HCEC 1CT (cell line): ENCODE measurements around the gene LSM4.

ENCODE experiments used
- DNase-seq: peaks from one replicate; pipeline ENCODE4 v3.0.0-alpha.2; 2017

LSM4 gene

GRCh38 chr19:18291019-18291524, 31.8 kb downstream of the LSM4 start:
- no peak for DNase-seq

GRCh38 chr19:18290302-18291018, 32.4 kb downstream of the LSM4 start:
- DNase-seq, result no peak

DNA sequence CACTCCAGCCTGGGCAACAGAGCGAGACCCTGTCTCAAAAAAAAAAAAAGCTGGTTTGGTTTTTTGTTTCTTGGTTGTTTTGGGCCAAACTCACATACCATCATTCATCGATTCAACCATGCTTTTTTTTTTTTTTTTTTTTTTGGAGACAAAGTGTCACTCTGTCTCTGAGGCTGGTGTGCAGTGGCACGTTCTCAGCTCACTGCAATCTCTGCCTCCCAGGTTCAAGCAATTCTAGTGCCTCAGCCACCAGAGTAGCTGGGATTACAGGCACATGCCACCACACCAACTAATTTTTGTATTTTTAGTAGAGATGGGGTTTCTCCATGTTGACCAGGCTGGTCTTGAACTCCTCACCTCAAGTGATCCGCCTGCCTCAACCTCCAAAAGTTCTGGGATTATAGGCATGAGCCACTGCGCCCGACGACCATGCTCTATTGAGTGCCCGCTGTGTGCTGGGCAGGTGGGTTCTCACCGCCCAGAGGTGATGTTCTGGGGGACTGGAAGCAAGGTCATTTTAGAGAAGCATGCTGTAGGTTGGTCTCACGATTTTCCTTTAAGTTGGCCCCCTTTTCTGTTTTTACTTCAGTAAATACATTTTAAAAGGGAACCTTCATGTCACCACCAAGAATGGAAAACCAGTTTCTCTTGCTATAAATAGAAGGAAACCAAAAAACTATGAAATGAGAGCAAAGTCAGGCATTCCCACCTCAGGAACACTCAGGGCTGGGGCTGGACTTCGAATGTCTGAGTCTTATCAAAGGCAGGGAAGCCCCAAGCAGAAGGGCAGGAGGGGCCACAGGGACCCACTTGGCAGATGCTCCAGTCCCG, 33.2 kb downstream of the LSM4 start:
- DNase-seq, result no peak

DNA sequence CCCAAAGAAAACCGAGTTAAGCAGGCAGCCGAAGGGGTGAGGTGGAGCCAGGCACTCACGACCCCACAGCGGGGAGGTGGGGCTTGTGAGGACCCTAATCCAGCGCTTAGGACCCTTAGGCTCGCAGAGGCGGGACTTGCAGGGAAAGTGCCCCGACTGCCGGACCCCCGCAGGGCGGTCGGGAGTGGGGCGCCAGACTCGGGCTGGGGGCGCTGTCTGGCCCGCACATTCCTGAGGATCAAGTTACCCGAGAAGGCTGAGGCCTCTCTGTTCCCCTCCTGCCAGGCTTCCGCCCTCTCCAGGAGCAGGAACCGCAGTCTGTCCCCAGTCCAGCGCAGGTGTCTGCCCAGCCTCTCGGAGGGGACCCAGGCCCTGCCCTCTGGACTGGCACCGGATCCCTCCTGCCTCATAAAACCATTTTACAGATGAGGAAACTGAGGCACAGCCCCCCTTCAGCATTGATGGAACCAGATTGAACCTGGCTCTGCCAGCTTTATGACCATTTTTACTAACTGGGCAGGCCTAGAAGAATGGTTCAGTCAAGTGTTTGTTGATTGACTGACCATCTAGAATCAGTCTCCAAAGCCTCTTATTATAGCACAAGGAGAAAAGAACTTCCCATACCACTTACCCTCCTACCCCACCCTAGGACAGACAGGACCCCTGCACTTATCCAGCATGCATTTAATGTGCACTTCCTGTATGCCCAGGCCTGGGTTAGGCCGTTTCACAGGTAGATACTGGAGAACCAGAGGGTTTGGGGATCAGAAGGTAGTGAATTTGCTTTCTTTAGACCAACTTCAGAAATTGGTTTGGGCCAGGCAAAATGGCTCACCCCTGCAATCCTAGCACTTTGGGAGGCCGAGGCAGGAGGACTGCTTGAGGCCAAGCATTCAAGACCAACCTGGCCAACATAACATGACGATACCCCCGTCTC, 34.8 kb downstream of the LSM4 start:
- DNase-seq, result no peak

GRCh38 chr19:18286973-18287635, 35.8 kb downstream of the LSM4 start:
- DNase-seq, result no peak

- DNase-seq, result no peak
Measured at GRCh38 chr19:18284712-18285360, 38.0 kb downstream of the LSM4 start.

DNA sequence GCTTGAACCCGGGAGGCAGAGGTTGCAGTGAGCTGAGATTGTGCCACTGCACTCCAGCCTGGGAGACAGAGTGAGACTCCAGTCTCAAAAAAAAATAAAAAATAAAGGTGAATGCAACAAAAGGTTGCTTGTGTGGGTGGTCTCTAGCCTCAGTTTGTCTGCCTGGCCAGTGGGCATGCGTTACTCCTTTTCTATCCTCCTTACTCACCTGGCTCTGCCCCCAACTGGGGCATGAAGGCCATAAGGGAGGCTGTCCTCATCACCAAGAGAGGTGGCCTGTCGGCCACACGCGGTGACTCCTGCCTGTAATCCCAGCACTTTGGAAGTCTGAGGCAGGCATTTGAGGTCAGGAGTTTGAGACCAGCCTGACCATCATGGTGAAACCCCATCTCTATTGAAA, 39.5 kb downstream of the LSM4 start:
- DNase-seq, result no peak

GRCh38 chr19:18282788-18283141, 40.1 kb downstream of the LSM4 start:
- DNase-seq, result no peak

DNA sequence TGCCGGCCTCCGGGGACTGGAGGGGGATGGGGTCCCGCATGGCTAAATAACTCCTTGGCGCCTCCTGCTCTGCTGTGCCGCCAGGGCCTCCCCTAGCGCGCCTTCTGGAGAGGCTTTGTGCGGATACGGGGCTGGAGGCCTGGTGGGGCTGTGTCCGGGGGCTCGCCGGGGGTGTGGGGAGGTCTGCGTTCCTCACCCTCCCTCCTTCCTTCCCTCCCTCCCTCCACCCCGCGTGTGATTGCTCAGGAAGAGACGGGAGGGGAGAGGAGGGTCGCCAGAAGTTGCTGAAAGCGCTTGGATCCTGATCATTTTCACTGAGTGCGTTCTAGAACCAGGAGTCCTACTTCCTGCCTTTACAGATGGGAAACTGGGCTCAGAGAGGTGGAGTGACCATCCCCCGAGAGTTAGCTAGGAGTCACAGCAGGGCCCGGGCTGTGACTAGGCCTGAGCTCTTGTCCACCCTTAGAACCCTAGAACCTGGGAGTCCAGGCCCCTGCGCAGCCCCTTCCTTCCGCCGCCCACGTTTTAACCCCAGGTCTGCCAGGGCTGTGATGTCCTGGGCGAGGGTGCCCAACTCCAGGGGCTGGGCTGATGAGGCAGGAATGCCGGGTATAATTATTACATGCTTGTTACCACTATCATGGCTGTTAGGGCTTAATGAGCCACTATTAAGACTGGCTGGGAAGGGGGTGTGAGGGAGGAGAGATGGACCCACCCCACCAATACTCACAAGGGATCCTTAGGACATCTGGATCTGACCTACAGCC, 40.7 kb downstream of the LSM4 start:
- peak; percentile 64 for DNase-seq

DNA sequence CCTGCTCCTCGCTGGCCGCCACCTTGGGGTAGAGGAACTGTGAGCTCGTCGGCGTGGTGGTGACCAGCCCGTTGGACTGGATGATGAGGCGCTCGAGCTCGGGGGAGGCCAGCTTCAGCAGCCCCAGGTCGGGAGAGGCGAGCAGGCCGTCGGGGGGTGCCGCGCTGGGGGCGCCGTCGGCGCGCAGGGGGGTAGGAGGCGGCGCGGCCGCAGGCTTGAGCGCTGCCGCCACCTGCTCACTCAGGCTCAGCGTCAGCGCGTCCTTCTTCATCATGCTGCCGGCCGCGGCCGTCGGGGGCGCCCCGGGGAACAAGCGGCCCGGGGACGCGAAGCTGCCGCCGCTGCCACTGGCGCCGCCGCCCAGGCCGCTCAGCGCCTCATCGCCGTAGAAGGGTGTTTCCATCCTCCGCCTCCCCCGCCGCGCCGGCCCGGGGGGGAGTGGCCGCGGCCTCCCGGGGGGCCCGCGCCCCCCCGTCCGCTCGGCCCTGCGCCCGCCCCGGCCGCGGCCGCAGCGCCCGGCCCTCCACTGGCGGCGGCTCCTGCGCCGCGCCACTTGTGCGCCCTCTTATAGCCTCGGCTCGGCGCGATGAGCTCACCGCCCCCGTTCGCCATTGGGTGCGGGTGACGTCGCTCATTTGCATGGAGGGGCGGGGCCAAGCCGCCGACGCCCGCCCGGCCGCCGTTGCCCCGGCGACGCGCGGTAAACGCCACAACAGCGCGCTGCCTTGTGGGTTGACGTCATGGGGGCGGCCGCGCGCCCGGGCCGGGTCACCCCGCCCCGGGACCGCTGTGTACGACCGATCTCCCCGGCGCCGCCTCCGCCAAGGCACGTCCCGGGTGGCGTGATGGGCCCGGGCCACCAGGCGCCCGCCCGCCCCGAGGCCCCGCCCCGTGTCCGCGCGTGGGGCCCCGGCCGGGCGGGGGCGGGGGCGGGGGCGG, 41.5 kb downstream of the LSM4 start, which contains the start of gene JUND:
TSS of gene JUND (minus strand) at position 541 of the 939 bp plus-strand sequence. CDS start at position 403, 138 bp downstream.
- peak; percentile 98 for DNase-seq

- DNase-seq, result peak; percentile 74
Measured at GRCh38 chr19:18280247-18281081, 42.4 kb downstream of the LSM4 start.

DNA sequence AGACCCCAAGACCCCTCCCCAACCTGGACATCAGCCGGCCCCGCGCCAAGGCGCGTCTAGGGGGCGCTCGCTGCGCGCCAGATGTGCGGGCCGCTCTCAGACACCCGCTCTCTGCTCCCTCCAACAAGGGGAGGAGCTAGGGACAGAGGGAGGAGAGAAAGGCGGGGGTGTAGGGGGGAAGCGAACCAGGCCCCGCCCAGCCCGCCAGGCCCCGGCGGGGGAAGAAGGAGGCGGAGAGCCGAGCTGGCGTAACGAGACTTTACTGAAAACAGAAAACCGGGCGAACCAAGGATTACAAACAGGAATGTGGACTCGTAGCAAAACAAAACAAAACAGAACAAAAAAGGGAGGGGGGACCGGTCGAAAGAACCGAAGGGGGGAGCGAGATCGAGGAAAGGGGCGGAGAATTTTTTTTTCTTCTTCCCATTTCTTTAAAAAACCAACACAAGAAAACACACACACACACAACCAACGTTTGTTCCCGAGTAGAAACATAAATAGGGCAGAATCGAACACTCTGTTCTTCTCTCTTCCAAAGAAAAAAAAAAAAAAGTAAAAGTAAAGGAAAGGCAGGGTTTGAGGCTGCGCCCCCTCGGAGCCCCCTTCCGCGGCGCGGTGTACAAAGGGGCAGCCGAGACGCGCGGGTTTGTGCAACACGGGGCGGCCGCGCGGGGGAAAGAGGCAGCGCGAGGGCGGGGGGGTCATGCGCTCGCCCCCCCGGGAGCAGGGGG, 43.2 kb downstream of the LSM4 start:
- DNase-seq, result peak; percentile 94

DNA sequence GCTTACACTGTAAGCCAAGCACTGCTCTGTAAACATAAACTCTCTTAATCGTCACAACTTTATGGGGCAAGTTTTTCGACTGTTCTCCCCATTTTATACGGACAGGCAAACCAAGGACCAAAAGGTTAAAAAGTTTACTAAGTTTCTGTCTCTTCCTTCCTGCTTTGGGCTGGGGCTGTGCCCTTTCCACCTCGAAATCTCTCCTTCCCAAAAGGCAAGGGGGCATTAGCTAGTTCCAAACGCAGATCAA, 43.7 kb downstream of the LSM4 start:
- DNase-seq, result no peak

DNA sequence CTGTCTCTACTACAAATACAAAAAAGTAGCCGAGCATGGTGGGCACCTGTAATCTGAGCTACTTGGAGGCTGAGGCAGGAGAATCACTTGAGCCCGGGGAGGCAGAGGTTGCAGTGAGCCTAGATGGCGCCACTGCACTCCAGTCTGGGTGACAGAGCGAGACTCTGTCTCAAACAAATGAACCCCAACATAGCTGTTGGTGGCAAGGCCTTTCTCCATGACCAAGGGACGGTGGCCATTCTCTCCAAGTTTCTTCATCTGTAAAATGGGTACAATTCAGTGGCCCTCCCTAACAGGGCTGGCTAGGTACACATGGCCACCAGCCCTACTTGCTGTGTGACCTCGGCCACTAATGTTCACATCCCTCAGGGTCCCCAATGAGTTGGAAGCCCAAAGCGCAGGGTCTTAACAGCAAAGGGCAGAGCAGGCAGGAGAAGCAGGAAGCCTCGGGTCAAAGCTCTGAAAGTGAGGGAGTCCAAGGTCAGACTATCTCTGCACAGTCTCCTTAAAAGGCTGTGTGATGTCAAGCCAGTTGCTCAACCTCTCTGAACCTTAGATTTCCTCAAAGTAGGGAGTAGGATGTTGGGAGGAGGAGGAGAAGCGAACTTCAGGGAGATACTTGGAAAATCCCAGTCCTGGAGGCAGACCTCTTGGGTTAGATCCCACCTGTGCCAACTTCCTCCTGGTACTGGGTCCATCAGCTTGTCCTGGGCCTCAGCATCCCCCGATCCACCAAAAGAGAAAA, 44.2 kb downstream of the LSM4 start:
- no peak for DNase-seq

DNA sequence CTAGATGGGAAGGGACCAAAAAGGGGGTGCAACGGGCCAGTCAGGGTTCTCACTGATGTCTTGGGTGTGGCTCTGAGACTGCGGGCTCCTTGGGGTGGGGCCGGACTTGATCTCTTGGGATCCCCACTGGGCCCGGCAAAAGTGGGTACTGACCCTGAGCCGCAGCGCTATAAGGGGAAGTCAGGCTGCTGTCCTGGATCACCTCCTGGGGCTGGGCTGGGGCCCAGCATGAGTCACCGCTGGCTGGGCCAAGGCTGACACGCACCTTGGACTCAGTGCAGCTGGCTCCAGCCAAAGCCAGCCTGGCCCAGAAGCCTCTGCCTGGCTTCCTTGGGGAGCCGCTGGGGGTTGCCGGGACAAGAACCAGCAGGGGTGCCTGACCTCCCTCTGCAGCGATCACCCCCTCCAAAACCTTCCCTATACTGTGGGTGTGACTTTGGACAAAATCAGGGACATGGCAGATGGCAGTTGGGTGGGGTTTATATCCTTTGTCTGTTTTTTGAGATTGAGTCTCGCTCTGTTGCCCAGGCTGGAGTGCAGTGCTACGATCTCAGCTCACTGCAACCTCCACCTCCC, 48.0 kb downstream of the LSM4 start:
- DNase-seq, result peak; percentile 92

DNA sequence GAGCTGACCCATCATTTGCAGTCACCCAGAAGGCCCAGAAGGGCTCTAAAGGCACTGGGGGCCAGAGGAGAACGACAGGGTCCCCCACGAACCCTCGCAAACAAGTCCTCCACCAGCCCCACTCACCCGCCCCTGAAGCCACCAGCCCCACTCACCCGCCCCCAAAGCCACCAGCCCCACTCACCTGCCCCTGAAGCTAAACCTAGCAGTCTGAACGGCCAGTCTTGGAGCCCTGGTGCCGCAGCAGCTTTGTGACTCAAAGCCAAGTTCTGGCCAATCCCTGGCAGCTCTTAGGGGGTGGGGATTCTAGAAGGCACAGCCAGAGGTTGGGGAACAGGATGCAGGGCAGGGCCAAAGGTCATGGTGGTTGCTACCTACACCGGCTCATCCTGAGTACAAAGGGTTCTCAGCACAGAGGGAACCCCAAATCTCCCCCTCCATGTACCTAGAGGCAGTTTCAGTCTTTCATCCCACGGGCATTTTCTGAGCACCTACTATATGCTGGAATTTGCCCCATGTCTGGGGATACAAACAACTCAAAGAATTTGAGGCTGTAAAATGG, 48.6 kb downstream of the LSM4 start, which contains the start of gene IQCN:
TSS of gene IQCN (minus strand) at position 234 of the 562 bp plus-strand sequence. CDS start 4,974 bp downstream, outside the sequence.
- peak; percentile 39 for DNase-seq
